Measurements from ENCODE around the gene LCOR.

The LCOR gene

DNA sequence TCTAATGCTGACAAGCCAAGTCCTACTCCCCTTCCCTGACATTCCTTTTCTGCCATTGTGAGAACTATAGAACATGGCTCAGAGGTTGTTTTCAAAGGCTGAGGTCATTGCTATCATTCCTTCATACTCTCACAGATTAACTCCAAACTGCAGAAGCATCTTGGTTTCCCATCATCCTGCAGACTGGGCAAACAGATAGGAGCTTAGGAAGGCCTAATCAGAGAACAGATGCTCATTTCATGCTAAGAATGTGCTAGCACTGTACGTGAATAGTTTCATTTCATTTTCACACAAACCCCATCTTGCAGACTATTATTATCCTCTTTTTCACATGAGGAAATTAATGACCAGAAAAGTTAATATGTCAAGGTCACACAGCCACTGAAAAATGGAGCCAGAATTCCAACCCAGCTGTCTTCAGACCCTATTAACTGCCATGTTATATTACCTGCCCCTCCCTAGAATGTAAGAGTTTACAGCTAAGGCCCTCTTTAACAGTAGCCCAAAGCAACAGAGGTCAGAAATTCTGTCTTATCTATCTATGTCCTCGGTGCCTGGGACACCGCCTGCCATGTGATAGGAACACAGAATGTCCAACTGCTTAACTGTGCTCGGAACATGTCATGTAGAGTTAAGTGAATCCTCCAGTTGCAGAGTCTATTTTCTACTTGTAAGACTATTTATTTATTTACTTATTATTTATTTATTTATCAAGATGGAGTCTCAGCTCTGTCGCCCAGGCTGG lies 2.9 kb upstream of the LCOR start:
- TF ChIP-seq ZBTB7A (IDR thresholded peaks at IDR 0.05; ENCODE audit: low read depth): no peak

DNA sequence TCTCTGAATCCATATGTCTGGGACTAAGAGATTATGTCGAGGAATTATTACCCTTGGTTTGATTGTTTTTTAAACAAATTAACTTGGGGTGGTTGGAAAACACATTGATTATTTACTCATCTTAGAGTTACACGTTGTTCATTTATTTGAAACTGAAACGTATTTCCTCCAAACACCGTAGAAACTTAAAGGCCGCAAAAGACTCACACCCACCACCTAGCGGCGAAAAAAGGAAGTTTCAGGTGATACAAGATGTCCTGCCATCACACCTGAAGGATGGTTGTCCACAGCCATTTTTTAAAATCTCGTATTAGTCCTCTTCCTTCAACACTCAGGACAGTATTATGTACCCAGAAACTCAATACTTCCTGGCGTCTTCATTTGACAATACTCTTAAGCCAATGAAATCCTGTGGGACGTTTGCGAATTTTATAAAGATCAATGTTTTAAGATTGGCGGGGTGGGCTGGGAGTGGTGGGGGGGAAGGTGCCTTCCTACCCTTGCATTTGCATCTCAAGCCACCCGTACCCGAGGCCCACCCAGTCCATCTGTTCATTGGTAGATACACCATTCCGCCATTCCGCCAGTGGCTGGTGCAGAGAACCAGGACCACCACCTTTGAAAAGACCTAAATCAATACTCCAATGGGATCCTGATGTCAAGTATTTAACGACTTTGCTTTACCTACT lies 1.4 kb upstream of the LCOR start:
- TF ChIP-seq EP300 (IDR thresholded peaks at IDR 0.05; ENCODE audit: borderline replicate concordance) (no peak), EGR1 (IDR thresholded peaks at IDR 0.05) (no peak), YY1 (IDR thresholded peaks at IDR 0.05; ENCODE audit: low read depth) (0 out of 2 replicates have a peak, but pooled peaks have one; percentile 25), RAD21 (IDR thresholded peaks at IDR 0.05; ENCODE audit: low read depth) (peak; percentile 79)

DNA sequence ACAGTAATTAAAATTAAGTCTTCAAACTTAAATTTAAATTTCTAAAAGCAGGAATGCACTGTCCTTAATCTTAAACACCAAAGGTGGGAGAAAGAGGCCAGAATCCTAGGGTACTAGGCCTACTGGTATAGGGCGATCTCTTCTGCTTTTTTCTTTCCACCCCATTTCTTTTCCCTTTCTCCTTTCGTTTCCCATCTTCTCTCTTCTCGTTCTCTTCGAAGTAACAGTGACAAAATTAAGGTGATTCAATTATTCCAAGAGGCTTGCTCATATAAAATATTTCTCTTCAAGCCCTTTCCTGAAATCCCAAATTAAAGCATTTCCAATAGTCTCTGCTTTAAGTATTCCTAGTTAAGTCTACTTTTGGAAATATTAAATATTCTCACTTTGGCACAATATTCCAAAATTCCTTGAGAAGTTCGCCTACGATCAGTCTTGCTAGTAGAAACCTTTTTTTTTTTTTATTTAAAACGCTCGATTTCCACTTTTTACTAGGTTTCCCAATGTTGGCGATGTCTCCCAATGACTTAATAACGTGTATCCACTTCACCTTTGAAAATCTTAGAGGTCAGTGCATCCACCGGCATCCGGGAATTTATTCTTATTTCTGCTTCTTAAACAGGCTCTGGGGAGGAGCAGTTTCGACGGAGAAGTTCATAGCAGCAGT lies 765 bp upstream of the LCOR start:
- TF ChIP-seq EGR1 (IDR thresholded peaks at IDR 0.05) (no peak), TCF12 (IDR thresholded peaks at IDR 0.05; ENCODE audit: low read depth) (no peak), RAD21 (IDR thresholded peaks at IDR 0.05; ENCODE audit: low read depth) (no peak), CREB1 (IDR thresholded peaks at IDR 0.05; ENCODE audit: low read depth) (no peak), TEAD4 (IDR thresholded peaks at IDR 0.05) (no peak), TAF1 (IDR thresholded peaks at IDR 0.05; ENCODE audit: low read depth) (no peak), FOXM1 (IDR thresholded peaks at IDR 0.05; ENCODE audit: borderline replicate concordance, low read depth) (no peak), EP300 (IDR thresholded peaks at IDR 0.05; ENCODE audit: borderline replicate concordance) (no peak), YY1 (IDR thresholded peaks at IDR 0.05; ENCODE audit: low read depth) (no peak), NFIC (IDR thresholded peaks at IDR 0.05) (no peak), ZBTB7A (IDR thresholded peaks at IDR 0.05; ENCODE audit: low read depth) (no peak), CEBPB (IDR thresholded peaks at IDR 0.05) (no peak)
- TF ChIP-seq, protein P1, sequence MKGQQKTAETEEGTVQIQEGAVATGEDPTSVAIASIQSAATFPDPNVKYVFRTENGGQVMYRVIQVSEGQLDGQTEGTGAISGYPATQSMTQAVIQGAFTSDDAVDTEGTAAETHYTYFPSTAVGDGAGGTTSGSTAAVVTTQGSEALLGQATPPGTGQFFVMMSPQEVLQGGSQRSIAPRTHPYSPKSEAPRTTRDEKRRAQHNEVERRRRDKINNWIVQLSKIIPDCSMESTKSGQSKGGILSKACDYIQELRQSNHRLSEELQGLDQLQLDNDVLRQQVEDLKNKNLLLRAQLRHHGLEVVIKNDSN (IDR thresholded peaks at IDR 0.05): no peak
- TF ChIP-seq, protein P2, sequence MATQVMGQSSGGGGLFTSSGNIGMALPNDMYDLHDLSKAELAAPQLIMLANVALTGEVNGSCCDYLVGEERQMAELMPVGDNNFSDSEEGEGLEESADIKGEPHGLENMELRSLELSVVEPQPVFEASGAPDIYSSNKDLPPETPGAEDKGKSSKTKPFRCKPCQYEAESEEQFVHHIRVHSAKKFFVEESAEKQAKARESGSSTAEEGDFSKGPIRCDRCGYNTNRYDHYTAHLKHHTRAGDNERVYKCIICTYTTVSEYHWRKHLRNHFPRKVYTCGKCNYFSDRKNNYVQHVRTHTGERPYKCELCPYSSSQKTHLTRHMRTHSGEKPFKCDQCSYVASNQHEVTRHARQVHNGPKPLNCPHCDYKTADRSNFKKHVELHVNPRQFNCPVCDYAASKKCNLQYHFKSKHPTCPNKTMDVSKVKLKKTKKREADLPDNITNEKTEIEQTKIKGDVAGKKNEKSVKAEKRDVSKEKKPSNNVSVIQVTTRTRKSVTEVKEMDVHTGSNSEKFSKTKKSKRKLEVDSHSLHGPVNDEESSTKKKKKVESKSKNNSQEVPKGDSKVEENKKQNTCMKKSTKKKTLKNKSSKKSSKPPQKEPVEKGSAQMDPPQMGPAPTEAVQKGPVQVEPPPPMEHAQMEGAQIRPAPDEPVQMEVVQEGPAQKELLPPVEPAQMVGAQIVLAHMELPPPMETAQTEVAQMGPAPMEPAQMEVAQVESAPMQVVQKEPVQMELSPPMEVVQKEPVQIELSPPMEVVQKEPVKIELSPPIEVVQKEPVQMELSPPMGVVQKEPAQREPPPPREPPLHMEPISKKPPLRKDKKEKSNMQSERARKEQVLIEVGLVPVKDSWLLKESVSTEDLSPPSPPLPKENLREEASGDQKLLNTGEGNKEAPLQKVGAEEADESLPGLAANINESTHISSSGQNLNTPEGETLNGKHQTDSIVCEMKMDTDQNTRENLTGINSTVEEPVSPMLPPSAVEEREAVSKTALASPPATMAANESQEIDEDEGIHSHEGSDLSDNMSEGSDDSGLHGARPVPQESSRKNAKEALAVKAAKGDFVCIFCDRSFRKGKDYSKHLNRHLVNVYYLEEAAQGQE (IDR thresholded peaks at IDR 0.05; ENCODE audit: low read depth): no peak
- TF ChIP-seq, protein P3, sequence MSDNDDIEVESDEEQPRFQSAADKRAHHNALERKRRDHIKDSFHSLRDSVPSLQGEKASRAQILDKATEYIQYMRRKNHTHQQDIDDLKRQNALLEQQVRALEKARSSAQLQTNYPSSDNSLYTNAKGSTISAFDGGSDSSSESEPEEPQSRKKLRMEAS (IDR thresholded peaks at IDR 0.05): no peak

- TF ChIP-seq NFIC (IDR thresholded peaks at IDR 0.05): no peak
- TF ChIP-seq, protein P2 (IDR thresholded peaks at IDR 0.05; ENCODE audit: low read depth): no peak
- no peak; the same call in 1 of the 2 replicates for TF ChIP-seq ZBTB7A (IDR thresholded peaks at IDR 0.05; ENCODE audit: low read depth)
- TF ChIP-seq TCF12 (IDR thresholded peaks at IDR 0.05; ENCODE audit: low read depth): no peak; the same call in 1 of the 2 replicates
- TF ChIP-seq CEBPB (IDR thresholded peaks at IDR 0.05): no peak
- no peak for TF ChIP-seq FOXM1 (IDR thresholded peaks at IDR 0.05; ENCODE audit: borderline replicate concordance, low read depth)
- TF ChIP-seq, protein P1 (IDR thresholded peaks at IDR 0.05): no peak
- no peak for TF ChIP-seq CREB1 (IDR thresholded peaks at IDR 0.05; ENCODE audit: low read depth)
- TF ChIP-seq EP300 (IDR thresholded peaks at IDR 0.05; ENCODE audit: borderline replicate concordance): no peak; the same call in 1 of the 2 replicates
- TF ChIP-seq, protein P3 (IDR thresholded peaks at IDR 0.05): peak; percentile 63
- TF ChIP-seq EGR1 (IDR thresholded peaks at IDR 0.05): peak; percentile 49; the same call in 1 of the 2 replicates
- peak; percentile 7; the same call in 1 of the 2 replicates for TF ChIP-seq RAD21 (IDR thresholded peaks at IDR 0.05; ENCODE audit: low read depth)
- no peak for TF ChIP-seq TAF1 (IDR thresholded peaks at IDR 0.05; ENCODE audit: low read depth)
- peak; percentile 88 for TF ChIP-seq YY1 (IDR thresholded peaks at IDR 0.05; ENCODE audit: low read depth)
- TF ChIP-seq TEAD4 (IDR thresholded peaks at IDR 0.05): peak; percentile 16; the same call in 1 of the 2 replicates
These were observed 672 bp downstream of the LCOR start for GRCh38 chr10:96832721-96833219.
